Measurements from ENCODE around the gene ZCCHC14.

- TF ChIP-seq CTCF (IDR thresholded peaks at IDR 0.05): no peak
- no peak for TF ChIP-seq POLR2A (IDR thresholded peaks at IDR 0.05)
These were observed 45.5 kb downstream of the ZCCHC14 start for GRCh38 chr16:87447323-87447722.
